ENCODE measurements around the gene PSIP1. TPM values are rescaled to one million over a fixed set of nuclear protein-coding genes. Genes with fewer than 3 reads are reported as not detected.
A peak's percentile ranks its signal among the peaks of the same experiment; 100 is the strongest.

Gene PSIP1
- total RNA-seq, 4 donors from 2014 or later, result 97.1 to 112 (median 102) TPM

DNA sequence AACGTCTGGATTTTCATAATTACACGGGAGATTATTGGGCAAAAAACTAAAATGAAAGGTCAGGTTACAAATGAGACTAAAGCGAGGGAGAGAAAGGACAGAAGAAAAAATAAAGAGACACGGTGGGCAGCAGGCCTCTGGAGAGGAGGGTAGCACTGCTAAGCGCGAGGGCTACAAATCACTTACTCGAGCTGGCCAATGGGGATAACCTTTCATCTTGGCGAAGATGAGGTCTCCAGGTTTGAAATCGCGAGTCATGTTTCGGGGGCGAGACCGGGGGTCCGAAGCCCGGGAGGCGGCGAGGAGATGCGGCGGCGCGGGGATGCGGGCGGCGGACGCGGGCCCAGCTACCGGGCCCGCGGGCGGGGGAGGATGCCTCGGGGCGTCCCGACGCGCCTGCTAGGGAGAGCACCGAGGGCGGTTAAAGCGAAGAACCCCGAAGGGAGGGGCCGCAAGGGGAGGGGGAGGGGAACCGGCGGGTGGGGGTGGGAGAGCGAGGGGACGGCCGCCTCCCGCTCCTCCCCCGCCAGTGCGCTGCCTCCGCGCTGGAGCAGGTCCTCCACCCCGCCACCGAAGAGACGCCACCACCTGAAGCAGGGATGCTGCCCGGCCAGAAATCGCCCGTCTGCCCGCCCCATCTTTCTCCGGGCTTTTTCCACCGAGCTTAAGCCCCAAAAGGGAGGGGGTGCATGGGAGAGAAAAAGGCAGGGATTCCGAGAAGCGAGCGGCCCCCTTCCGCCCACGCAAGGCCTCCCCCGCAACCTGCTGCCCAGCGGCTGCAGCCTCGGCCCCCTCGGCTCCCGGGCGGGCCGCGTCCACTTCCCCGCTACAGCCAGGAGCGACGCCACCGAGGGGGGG, 610 bp downstream of the PSIP1 start:
- Histone ChIP-seq H3K9me3 (no peaks in the 10 kb centered on the region), H3K27ac (peak overlapping the region; percentile 93 to 96), H3K4me3 (peak overlapping the region; percentile 90 to 96), H3K36me3 (no peaks in the 10 kb centered on the region), H3K27me3 (no peaks in the 10 kb centered on the region), H3K4me1 (no peaks in the 10 kb centered on the region)
- intact Hi-C loops (cut with DNase I; ENCODE audit: low total_unique reads), result loop anchor here (5.0 kb wide), 1 partner anchor 37 kb away; no protein-coding TSS in a partner anchor
- no peak for TF ChIP-seq POLR2A (IDR thresholded peaks at IDR 0.05)
- TF ChIP-seq, protein P1, sequence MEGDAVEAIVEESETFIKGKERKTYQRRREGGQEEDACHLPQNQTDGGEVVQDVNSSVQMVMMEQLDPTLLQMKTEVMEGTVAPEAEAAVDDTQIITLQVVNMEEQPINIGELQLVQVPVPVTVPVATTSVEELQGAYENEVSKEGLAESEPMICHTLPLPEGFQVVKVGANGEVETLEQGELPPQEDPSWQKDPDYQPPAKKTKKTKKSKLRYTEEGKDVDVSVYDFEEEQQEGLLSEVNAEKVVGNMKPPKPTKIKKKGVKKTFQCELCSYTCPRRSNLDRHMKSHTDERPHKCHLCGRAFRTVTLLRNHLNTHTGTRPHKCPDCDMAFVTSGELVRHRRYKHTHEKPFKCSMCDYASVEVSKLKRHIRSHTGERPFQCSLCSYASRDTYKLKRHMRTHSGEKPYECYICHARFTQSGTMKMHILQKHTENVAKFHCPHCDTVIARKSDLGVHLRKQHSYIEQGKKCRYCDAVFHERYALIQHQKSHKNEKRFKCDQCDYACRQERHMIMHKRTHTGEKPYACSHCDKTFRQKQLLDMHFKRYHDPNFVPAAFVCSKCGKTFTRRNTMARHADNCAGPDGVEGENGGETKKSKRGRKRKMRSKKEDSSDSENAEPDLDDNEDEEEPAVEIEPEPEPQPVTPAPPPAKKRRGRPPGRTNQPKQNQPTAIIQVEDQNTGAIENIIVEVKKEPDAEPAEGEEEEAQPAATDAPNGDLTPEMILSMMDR (IDR thresholded peaks at IDR 0.05), result no peak
- DNase-seq, result peak; percentile 39 to 45

DNA sequence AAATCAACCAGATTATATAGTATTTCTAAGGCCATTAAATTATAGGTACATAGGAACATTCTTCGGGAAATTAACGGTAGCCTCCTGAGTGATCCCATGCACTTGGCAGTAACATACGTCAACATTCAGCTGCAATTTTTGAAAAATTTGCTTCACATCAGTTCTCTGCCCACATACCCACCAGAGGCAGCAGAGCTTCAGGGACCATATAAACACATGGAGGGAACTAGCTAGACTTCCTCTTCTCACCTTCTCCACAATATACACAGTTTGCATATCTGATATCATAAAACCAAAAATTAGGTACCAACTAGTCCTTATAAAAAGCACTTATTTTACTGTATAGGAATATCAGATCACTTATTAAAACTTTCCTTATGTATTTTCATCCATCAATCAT, 4.8 kb downstream of the PSIP1 start:
- no peak overlapping the region for H3K4me3 ChIP-seq
- no peaks in the 10 kb centered on the region for H3K36me3 ChIP-seq
- no peaks in the 10 kb centered on the region for H3K27me3 ChIP-seq
- intact Hi-C loops (cut with DNase I; ENCODE audit: low total_unique reads), result no loop called here
- DNase-seq, result no peak
- TF ChIP-seq POLR2A (IDR thresholded peaks at IDR 0.05), result no peak
- H3K4me1 ChIP-seq, result no peaks in the 10 kb centered on the region
- H3K27ac ChIP-seq, result no peak overlapping the region
- H3K9me3 ChIP-seq, result no peaks in the 10 kb centered on the region

DNA sequence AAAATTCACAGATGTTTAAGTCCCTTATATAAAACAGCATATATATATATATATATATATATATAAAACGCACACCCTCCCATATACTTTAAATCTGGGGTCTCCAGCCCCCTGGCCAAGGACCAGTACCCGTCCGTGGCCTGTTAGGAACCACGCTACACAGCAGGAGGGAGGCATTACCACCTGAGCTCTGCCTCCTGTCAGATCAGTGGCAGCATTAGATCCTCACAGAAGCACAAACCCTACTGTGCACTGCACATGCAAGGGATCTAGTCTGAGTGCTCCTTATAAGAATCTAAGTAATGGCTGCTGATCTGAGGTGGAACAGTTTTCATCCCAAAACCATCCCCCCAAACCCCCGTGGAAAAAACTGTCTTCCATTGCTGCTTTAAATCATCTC, 9.0 kb downstream of the PSIP1 start:
- no peak for TF ChIP-seq POLR2A (IDR thresholded peaks at IDR 0.05)
- TF ChIP-seq, protein P1 (IDR thresholded peaks at IDR 0.05), result no peak
- DNase-seq, result no peak
- H3K9me3 ChIP-seq, result no peaks in the 10 kb centered on the region
- H3K27ac ChIP-seq, result no peak overlapping the region
- no peaks in the 10 kb centered on the region for H3K4me1 ChIP-seq
- no peaks in the 10 kb centered on the region for H3K27me3 ChIP-seq
- no peaks in the 10 kb centered on the region for H3K36me3 ChIP-seq
- intact Hi-C loops (cut with DNase I; ENCODE audit: low total_unique reads), result no loop called here
- H3K4me3 ChIP-seq, result no peak overlapping the region

DNA sequence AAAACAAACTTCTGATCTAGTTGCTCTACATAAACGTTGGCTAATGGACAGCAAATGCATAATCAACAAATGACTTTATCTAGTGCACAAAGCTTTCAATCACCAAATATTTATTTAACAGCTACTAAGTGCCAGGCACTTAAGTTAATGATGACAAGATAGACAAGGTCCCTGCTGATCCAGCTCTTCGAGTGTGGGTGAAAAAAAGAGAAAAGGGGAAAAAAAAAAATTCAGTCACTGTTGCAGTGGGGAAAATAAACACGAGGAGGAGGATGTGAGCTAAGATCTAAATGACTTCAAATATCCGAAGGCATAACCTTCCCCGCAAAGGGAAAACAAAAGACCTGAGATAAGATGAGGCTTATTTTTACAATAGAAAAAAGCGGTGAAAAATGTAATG, 9.6 kb downstream of the PSIP1 start:
- H3K27ac ChIP-seq, result no peak overlapping the region
- H3K4me1 ChIP-seq, result no peaks in the 10 kb centered on the region
- no peaks in the 10 kb centered on the region for H3K9me3 ChIP-seq
- no peaks in the 10 kb centered on the region for H3K36me3 ChIP-seq
- TF ChIP-seq, protein P1 (IDR thresholded peaks at IDR 0.05), result no peak
- TF ChIP-seq POLR2A (IDR thresholded peaks at IDR 0.05), result no peak
- no peak for DNase-seq
- H3K4me3 ChIP-seq, result no peak overlapping the region
- intact Hi-C loops (cut with DNase I; ENCODE audit: low total_unique reads), result no loop called here
- H3K27me3 ChIP-seq, result no peaks in the 10 kb centered on the region

DNA sequence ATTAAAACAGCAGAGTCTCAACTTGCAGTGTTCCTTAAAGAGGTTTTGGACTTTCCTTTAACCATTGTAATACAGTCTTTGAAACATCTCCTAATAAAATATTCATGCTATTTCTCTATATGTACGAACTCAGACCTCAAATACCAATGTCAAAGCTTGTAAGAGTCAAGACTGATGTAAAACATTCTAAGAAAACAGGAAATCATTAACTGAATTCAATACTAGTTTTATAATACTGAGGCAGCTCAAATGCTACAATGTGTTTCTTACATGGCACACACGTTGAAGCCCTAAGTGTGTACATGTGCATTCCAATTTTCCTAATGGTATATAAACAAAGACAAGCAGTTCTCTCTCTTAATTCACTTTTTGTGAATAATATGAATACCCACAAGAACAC, 11.6 kb downstream of the PSIP1 start:
- intact Hi-C loops (cut with DNase I; ENCODE audit: low total_unique reads), result no loop called here
- TF ChIP-seq, protein P1 (IDR thresholded peaks at IDR 0.05), result no peak
- TF ChIP-seq POLR2A (IDR thresholded peaks at IDR 0.05), result no peak
- Histone ChIP-seq H3K9me3 (no peaks in the 10 kb centered on the region), H3K4me1 (no peaks in the 10 kb centered on the region), H3K36me3 (no peaks in the 10 kb centered on the region), H3K27ac (no peak overlapping the region), H3K27me3 (no peaks in the 10 kb centered on the region), H3K4me3 (no peak overlapping the region)
- no peak for DNase-seq
